ENCODE data around the gene SFXN2.

Gene SFXN2

DNA sequence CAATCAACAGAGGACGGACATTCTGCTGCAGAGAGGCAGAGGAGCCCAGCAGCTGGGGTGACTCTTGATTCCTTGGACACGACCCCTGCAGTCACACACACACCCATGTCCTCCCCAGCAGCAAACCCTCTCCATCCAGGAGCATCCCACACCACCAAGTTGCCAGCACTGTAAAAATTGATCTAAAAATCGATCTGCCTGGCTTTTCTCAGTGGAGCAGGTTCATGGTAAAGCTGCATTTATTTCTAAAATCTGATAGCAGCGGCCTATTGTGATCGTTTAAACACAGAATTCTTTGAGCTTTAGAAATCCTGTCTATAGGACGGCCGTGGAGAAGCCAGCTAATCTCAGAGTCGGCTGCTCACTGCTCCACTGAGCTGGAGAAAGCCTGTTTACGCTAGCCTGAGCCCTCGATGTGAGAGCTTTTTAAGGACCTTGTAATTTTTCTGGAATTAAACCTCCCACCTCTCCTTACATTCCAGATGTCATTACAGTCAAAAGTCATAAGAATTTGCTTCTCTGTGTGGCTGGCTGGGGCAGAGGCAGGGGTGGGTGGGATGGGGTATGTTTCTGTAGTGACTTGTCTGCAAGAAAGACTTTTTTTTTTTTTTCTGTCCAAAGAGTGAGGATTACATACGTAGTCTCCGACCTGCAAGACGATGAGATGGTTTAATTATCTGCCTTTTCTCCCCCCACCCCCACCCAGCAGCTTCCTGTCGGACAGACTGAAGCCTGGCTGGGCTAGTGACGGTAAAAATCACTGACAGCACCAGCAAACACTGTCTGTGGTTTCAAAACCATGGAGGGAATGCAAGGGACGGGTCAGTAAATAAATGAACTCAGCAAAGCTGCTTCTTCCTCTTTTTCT, 38.5 kb upstream of the SFXN2 start:
- DNase-seq (ENCODE audit: extremely low spot score): peak; percentile 56
- TF ChIP-seq CTCF (IDR thresholded peaks at IDR 0.05; ENCODE audit: control extremely low read depth, extremely low read depth, low read depth, missing control alignments): no peak
- POLR2A ChIA-PET: interaction anchor here (0.6 to 2.2 kb wide), 4 partner anchors 15 to 707 kb away, joined by 3 to 11 read pairs (median 6); no protein-coding TSS in a partner anchor
- CTCF ChIA-PET: interaction anchor here (1.0 to 8.3 kb wide), 7 partner anchors 13 to 225 kb away, joined by 3 to 84 read pairs (median 5); partner anchors contain the start of genes ARL3 and SFXN2

GRCh38 chr10:102676534-102677315, 37.7 kb upstream of the SFXN2 start:
- no peak for TF ChIP-seq CTCF (IDR thresholded peaks at IDR 0.05; ENCODE audit: control extremely low read depth, extremely low read depth, low read depth, missing control alignments)
- ChIA-PET POLR2A (interaction anchor here (0.6 to 2.2 kb wide), 2 partner anchors 16 to 707 kb away, joined by 6 to 7 read pairs; no protein-coding TSS in a partner anchor), CTCF (interaction anchor here (0.9 to 8.3 kb wide), 9 partner anchors 7 to 224 kb away, joined by 3 to 84 read pairs (median 4); partner anchors contain the start of genes ARL3 and SFXN2)
- DNase-seq (ENCODE audit: extremely low spot score): no peak

- DNase-seq (ENCODE audit: extremely low spot score): no peak
- ChIA-PET POLR2A (no interaction called here), CTCF (interaction anchor here (0.6 to 8.3 kb wide), 18 partner anchors 8 to 224 kb away, joined by 3 to 84 read pairs (median 7); partner anchors contain the start of genes ARL3, CYP17A1, SFXN2 and SUFU)
- peak; percentile 0 for TF ChIP-seq CTCF (IDR thresholded peaks at IDR 0.05; ENCODE audit: control extremely low read depth, extremely low read depth, low read depth, missing control alignments)
Observed at GRCh38 chr10:102677331-102678067, 36.9 kb upstream of the SFXN2 start.

GRCh38 chr10:102678068-102678400, 36.4 kb upstream of the SFXN2 start:
- TF ChIP-seq CTCF (IDR thresholded peaks at IDR 0.05; ENCODE audit: control extremely low read depth, extremely low read depth, low read depth, missing control alignments): no peak
- ChIA-PET POLR2A (no interaction called here), CTCF (interaction anchor here (0.6 to 8.3 kb wide), 18 partner anchors 9 to 223 kb away, joined by 3 to 84 read pairs (median 7); partner anchors contain the start of genes ARL3, CYP17A1, SFXN2 and SUFU)
- no peak for DNase-seq (ENCODE audit: extremely low spot score)

DNA sequence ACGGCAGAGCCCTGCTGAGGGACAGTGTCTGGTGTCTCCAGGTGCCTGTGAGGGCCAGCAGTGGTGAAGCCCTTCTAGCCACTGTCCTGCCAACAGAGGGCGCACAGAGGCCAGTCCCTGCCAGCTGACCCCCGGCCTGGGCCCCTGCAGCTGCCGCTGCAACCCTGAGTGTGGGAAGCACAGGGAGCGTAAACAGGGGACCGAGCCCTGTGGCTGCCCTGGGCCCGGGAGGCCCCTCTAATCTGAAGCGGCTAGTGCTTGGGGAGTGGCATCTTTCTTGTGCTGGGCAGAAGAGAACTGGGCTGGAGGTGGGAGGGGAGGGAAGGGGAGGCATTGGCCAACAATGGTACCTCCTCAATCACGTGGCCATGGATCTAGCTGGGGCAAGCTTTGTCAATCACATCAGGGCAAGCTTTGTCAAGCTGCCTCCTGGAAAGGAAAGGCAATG, 35.6 kb upstream of the SFXN2 start:
- POLR2A ChIA-PET: interaction anchor here (0.6 kb wide), 1 partner anchor 388 kb away, joined by 3 read pairs; no protein-coding TSS in a partner anchor
- peak; percentile 77 for TF ChIP-seq CTCF (IDR thresholded peaks at IDR 0.05; ENCODE audit: control extremely low read depth, extremely low read depth, low read depth, missing control alignments)
- DNase-seq (ENCODE audit: extremely low spot score): peak; percentile 73
- CTCF ChIA-PET: interaction anchor here (0.6 to 8.3 kb wide), 17 partner anchors 9 to 222 kb away, joined by 3 to 84 read pairs (median 9); partner anchors contain the start of genes ARL3, CYP17A1, SFXN2 and SUFU
